GM12878 (cell line): ENCODE data around the gene FBXL16. TPM values are rescaled to one million over a fixed set of nuclear protein-coding genes. Genes with fewer than 3 reads are reported as not detected.
A peak's percentile ranks its signal among the peaks of the same experiment; 100 is the strongest.

Experiments
- ATAC-seq: fragments of 200-7000 bp; cut with Tn5 transposase; 3 replicates; pipeline ENCODE4 v1.9.1; 2020; ENCODE audit warnings: mild to moderate bottlenecking, moderate library complexity
- BruUV-seq: library from RNA; stranded (reverse); fragments of 400-500 nt; replicated peaks from 2 replicates; lab custom pipeline; 2021; lab: Mats Ljungman, UMichigan
- CTCF ChIA-PET: fragments of 300-600 bp; sonication (Branson Sonifier 250); formaldehyde crosslinking; extraction: SDS; loops from one replicate; lab custom pipeline; 2021; ENCODE audit warnings: inconsistent platforms; lab: Yijun Ruan, JAX
- POLR2A ChIA-PET: fragments of 350-600 bp; formaldehyde crosslinking; extraction: SDS; loops from one replicate; lab custom pipeline; 2021; ENCODE audit warnings: inconsistent platforms; lab: Charles Lee
- RAD21 ChIA-PET: fragments of 300-600 bp; sonication (Branson Sonifier 250); formaldehyde crosslinking; loops from one replicate; lab custom pipeline; 2023; ENCODE audit warnings: antibody characterized with exemption; ENCODE audit not compliant: unreplicated experiment; lab: Charles Lee
- SMC1A ChIA-PET: fragments of 300-600 bp; sonication (Branson Sonifier 250); formaldehyde crosslinking; loops from one replicate; lab custom pipeline; 2023; ENCODE audit not compliant: unreplicated experiment, uncharacterized antibody; lab: Charles Lee
- DNase-seq: peaks from one replicate; pipeline ENCODE4 v3.0.0-alpha.2; 2011; ENCODE audit warnings: low read depth, low spot score
- FAIRE-seq: peaks from 3 replicates; lab custom pipeline; 2011; peaks lifted over from hg19 to GRCh38; lab: Jason Lieb, UNC
- H2AFZ ChIP-seq: 2 replicates; pipeline ENCODE4 v1.6.0; 2011; ENCODE audit warnings: low read depth, low read length, control low read depth; ENCODE audit not compliant: control insufficient read depth
- H3K27ac ChIP-seq: 2 replicates; pipeline ENCODE4 v1.5.1; 2011; ENCODE audit warnings: control low read depth; ENCODE audit not compliant: control insufficient read depth, insufficient read depth
- H3K27me3 ChIP-seq, 2 experiments: replicated peaks in 1 of 2; 2 replicates each; pipeline versions ENCODE4 v1.6.0 to v1.6.1; 2011; ENCODE audit warnings: low read length in 1 of 2; ENCODE audit not compliant: control insufficient read depth in 2 of 2, insufficient read depth in 2 of 2
- H3K36me3 ChIP-seq, 2 experiments: 2 replicates each; pipeline ENCODE4 v1.5.1; 2011; ENCODE audit warnings: low read length in 1 of 2; ENCODE audit not compliant: control insufficient read depth in 2 of 2, insufficient read depth in 2 of 2
- H3K4me1 ChIP-seq: 2 replicates; pipeline ENCODE4 v1.6.1; 2011; ENCODE audit warnings: mild to moderate bottlenecking, low read length, moderate library complexity, mixed read lengths; ENCODE audit not compliant: control insufficient read depth, insufficient read depth
- H3K4me2 ChIP-seq: 2 replicates; pipeline ENCODE4 v1.6.0; 2011; ENCODE audit warnings: control low read depth; ENCODE audit not compliant: control insufficient read depth, insufficient read depth
- H3K4me3 ChIP-seq: fragments of 200-600 bp; sonication (generic); 2 replicates; pipeline ENCODE4 v1.5.1; 2016
- H3K79me2 ChIP-seq: 2 replicates; pipeline ENCODE4 v1.6.0; 2011; ENCODE audit warnings: low read length; ENCODE audit not compliant: control insufficient read depth, insufficient read depth
- H3K9ac ChIP-seq: 2 replicates; pipeline ENCODE4 v1.8.0; 2011; ENCODE audit warnings: low read length, control low read depth, mixed read lengths; ENCODE audit not compliant: control insufficient read depth, insufficient read depth
- H3K9me3 ChIP-seq: replicated peaks from 3 replicates; pipeline ENCODE4 v1.5.1; 2011; ENCODE audit warnings: mild to moderate bottlenecking, low read length; ENCODE audit not compliant: control insufficient read depth, insufficient read depth
- H4K20me1 ChIP-seq: 2 replicates; pipeline ENCODE4 v1.6.0; 2011; ENCODE audit not compliant: control insufficient read depth, insufficient read depth
- MXI1 ChIP-seq: fragments of 150-350 bp; IDR thresholded peaks from 2 replicates; pipeline ENCODE4 v1.6.1; 2011; ENCODE audit warnings: low read depth, mild to moderate bottlenecking, inconsistent platforms, low read length, improper control_type of control experiment
- POLR2A ChIP-seq: IDR thresholded peaks from 2 replicates; pipeline ENCODE4 v1.6.1; 2011; ENCODE audit warnings: low read depth, mild to moderate bottlenecking, low read length
- WGBS: methylation state at CpG from one replicate; pipeline ENCODE4 v1.1.6; 2016; ENCODE audit warnings: low lambda C conversion rate; ENCODE audit not compliant: insufficient replicate concordance, insufficient coverage; ENCODE audit errors: missing lambda C conversion rate; 5-methylcytosine and 5-hydroxymethylcytosine counted together
- in situ Hi-C: fragments of 300-500 bp; cut with MboI; formaldehyde crosslinking; loops from 9 replicates; pipeline ENCODE4 v1.14.3; 2018; ENCODE audit warnings: mixed read lengths
- intact Hi-C: fragments of 100-400 bp; cut with micrococcal nuclease; formaldehyde crosslinking; loops from one replicate; pipeline ENCODE4 v1.14.2; 2022; ENCODE audit not compliant: unreplicated experiment
- polyA plus RNA-seq, 11 experiments: library from polyadenylated mRNA; depleted of rRNA in 4 of 11; unstranded in 6 of 11; stranded (reverse) in 5 of 11; fragments of >200 nt; fragmentation: Nextera tagmentation in 4 of 11; fragmentation: Illumina TruSeq in 1 of 11; extraction: Ambion mirVana in 4 of 11; extraction: Trizol in 1 of 11; gene quantifications; 1 replicate in 1 of 11; 2 replicates in 10 of 11; pipeline versions ENCODE4 v1.2.1 to v1.2.3, GENCODE V29; 2011 to 2016; ENCODE audit warnings: inconsistent platforms in 2 of 11, missing spikeins in 2 of 11, low read depth in 1 of 11
- total RNA-seq, 4 experiments: library from RNA; depleted of rRNA in 3 of 4; stranded (reverse); fragments of >200 nt in 3 of 4; fragmentation: Illumina TruSeq in 1 of 4; extraction: Trizol in 1 of 4; gene quantifications; 2 replicates each; pipeline versions ENCODE4 v1.2.1 to v1.2.3, GENCODE V29; 2013 to 2021
- TF ChIP-seq, protein P1 (sequence below): fragments of 150-350 bp; IDR thresholded peaks from 2 replicates; pipeline ENCODE4 v1.6.1; 2016; ENCODE audit warnings: low read depth, low read length

FBXL16 gene
- total and polyA plus RNA-seq, 10 of the 15 experiments (the other 5 are each of a cell fraction or from before 2014, with no cell fraction given) = 0.13 to 1.4 (median 0.24) TPM

DNA sequence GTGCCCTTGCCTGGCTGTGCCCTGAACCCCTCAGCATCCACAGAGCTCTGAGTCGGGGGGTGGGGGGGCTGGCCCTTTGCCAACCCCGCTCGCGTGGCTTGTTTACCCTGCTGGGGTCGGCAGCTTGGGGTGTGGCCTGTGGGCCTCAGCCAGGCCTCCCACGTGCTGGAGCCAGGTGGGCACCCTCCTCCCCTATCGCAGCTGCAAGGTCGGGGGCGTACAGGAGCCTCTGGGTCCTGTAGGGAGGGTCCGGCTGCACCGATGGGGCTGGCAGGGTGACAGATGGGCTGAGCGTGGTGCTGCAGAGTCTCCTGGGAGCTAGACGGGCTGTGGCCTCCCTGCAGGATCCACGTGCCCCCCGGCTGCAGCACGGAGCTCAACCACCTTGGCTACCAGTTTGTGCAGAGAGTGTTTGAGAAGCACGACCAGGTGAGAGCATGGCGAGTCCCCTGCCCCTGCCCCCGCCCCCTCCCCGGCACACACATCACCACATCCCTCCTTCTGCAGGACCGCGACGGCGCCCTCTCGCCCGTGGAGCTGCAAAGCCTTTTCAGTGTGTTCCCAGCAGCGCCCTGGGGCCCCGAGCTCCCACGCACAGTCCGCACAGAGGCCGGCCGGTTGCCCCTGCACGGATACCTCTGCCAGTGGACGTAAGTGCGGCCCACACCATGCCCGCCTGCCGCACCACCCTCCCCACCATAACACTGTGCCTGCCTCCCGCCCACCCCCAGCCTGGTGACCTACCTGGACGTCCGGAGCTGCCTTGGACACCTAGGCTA lies 34.1 kb downstream of the FBXL16 start:
- DNase-seq = no peak
- ATAC-seq = no peak

More for the DNA sequence above, 34.1 kb downstream of the FBXL16 start:
- CTCF ChIA-PET = no interaction called here
- no peaks in the 10 kb centered on the region for H3K9me3 ChIP-seq
- SMC1A ChIA-PET = no interaction called here
- H3K36me3 ChIP-seq = peaks cover 0 to 18% of the 10 kb centered on the region in 2 experiments; a peak in 3 of 4 replicates
- TF ChIP-seq MXI1 = no peak
- TF ChIP-seq POLR2A = peak; percentile 40; the same call in 1 of the 2 replicates
- TF ChIP-seq, protein P1, sequence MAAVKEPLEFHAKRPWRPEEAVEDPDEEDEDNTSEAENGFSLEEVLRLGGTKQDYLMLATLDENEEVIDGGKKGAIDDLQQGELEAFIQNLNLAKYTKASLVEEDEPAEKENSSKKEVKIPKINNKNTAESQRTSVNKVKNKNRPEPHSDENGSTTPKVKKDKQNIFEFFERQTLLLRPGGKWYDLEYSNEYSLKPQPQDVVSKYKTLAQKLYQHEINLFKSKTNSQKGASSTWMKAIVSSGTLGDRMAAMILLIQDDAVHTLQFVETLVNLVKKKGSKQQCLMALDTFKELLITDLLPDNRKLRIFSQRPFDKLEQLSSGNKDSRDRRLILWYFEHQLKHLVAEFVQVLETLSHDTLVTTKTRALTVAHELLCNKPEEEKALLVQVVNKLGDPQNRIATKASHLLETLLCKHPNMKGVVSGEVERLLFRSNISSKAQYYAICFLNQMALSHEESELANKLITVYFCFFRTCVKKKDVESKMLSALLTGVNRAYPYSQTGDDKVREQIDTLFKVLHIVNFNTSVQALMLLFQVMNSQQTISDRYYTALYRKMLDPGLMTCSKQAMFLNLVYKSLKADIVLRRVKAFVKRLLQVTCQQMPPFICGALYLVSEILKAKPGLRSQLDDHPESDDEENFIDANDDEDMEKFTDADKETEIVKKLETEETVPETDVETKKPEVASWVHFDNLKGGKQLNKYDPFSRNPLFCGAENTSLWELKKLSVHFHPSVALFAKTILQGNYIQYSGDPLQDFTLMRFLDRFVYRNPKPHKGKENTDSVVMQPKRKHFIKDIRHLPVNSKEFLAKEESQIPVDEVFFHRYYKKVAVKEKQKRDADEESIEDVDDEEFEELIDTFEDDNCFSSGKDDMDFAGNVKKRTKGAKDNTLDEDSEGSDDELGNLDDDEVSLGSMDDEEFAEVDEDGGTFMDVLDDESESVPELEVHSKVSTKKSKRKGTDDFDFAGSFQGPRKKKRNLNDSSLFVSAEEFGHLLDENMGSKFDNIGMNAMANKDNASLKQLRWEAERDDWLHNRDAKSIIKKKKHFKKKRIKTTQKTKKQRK = no peak
- RAD21 ChIA-PET = no interaction called here
- intact Hi-C loops (no loop called here), in situ Hi-C loops (no loop called here)
- no TSS peak for BruUV-seq
- no peaks in the 10 kb centered on the region for H3K27me3 ChIP-seq
- H3K9ac ChIP-seq = no peak overlapping the region
- peaks cover 2% of the 10 kb centered on the region; the same call in 1 of the 2 replicates for H3K4me1 ChIP-seq
- no peak overlapping the region for H3K4me2 ChIP-seq
- WGBS = 90% methylated on average over 31 of the region's 40 CpGs
- no peak overlapping the region for H3K4me3 ChIP-seq
- peaks cover 16% of the 10 kb centered on the region for H3K79me2 ChIP-seq
- no peaks in the 10 kb centered on the region; the same call in 1 of the 2 replicates for H4K20me1 ChIP-seq
- no peak overlapping the region for H3K27ac ChIP-seq
- POLR2A ChIA-PET = no interaction called here
- no peak for FAIRE-seq
- H2AFZ ChIP-seq = no peak overlapping the region
